ENCODE measurements around the gene PNPLA7.
"Not testable (repeated sequence)": the region's sequence is repeated elsewhere in the genome, so short reads cannot be mapped to it uniquely, and the experiment has no call there.

The PNPLA7 gene

DNA sequence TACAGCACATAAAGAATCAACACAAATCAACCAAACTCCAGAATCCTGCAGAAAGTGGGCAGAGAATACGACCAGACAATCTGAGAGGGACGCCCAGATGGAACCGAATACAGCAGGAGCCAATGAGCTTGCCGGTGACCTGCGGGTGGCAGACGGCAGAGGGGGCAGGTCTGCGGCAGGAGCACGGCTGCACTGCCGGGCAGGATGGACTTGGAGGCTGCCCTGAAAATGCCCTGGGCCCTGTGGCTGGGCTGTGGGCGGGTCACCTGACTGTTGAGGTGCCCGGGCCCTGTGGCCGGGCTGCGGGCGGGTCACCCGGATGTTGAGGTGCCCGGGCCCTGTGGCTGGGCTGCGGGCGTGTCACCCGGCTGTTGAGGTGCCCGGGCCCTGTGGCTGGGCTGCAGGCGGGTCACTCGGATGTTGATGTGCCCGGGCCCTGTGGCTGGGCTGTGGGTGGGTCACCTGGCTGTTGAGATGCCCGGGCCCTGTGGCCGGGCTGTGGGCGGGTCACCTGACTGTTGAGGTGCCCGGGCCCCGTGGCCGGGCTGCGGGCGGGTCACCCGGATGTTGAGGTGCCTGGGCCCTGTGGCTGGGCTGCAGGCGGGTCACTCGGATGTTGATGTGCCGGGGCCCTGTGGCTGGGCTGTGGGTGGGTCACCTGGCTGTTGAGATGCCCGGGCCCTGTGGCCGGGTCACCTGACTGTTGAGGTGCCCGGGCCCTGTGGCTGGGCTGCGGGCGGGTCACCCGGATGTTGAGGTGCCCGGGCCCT lies 36.2 kb downstream of the PNPLA7 start:
- DNase-seq (ENCODE audit: low read depth in 2 of 2): not testable (repeated sequence)

DNA sequence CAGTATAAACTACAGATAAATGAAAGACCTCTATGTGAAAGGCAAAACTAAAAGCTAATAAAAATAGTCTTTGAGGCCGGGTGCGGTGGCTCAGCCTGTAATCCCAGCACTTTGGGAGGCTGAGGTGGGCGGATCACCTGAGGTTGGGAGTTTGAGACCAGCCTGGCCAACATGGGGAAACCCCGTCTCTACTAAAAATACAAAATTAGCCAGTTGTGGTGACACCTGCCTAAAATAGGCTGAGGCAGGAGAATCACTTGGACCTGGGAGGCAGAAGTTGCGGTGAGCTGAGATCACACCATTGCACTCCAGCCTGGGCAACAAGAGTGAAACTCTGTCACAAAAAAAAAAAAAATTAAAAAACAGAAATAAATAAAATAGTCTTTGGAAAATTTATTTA lies 37.1 kb downstream of the PNPLA7 start:
- not testable (repeated sequence) for DNase-seq (ENCODE audit: low read depth in 2 of 2)

- no peak for DNase-seq (ENCODE audit: low read depth in 2 of 2)
These were observed 38.3 kb downstream of the PNPLA7 start for GRCh38 chr9:137511758-137512463.

DNA sequence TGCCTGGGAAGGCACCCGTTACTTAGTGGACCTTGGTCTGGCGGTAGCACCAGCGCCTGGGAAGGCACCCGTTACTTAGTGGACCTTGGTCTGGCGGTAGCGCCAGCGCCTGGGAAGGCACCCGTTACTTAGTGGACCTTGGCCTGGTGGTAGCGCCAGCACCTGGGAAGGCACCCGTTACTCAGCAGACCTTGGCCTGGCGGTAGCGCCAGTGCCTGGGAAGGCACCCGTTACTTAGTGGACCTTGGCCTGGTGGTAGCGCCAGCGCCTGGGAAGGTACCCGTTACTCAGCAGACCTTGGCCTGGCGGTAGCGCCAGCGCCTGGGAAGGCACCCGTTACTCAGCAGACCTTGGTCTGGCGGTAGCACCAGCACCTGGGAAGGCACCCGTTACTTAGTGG lies 39.1 kb downstream of the PNPLA7 start:
- DNase-seq (ENCODE audit: low read depth in 2 of 2): not testable (repeated sequence)

- no peak for DNase-seq (ENCODE audit: low read depth in 2 of 2)
These were observed 41.0 kb downstream of the PNPLA7 start for GRCh38 chr9:137509198-137509597.

DNA sequence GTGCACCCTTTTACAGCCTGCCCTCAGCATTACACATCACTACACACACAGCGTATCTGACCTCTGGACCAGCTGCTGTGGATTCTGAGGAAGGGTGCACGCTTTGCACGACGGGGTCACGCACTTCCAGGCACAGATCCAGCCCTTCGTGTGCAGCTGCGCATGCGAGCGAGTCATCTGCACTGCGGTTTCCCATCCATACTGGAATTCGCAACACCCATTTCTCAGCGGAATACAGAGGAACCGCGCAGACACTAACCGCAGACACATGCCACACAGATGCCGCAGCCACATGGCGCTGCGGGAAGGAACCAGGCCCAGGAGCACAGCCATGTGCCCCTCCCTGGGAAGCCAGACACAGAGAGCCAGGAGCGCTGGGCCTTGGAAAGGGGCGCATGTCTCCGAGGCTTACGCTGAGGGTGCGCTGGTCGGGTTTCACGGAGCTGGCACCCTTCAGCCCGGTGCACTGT lies 43.5 kb downstream of the PNPLA7 start:
- no peak for DNase-seq (ENCODE audit: low read depth in 2 of 2)

DNA sequence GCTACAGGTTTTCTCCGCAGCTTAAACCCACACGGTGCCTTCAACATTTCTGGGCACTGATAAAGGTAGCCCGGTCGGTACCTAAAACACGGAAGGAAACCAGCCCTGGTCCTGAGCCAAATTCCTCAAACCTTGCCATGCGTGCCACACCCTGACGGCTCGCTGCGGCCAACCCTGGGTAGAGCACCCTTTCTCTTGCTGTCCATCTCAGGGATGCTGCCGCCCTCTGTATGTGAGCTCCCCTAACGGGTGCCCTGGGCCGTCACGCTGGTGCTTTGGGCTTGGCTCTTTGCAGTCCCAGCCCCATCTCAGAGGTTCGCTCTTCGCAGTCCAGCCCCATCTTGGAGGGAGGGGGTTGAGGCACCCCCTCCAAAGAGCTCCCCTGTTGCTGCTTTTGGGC lies 43.9 kb downstream of the PNPLA7 start:
- no peak for DNase-seq (ENCODE audit: low read depth in 2 of 2)

- DNase-seq (ENCODE audit: low read depth in 2 of 2): no peak
These were observed 44.6 kb downstream of the PNPLA7 start for GRCh38 chr9:137505421-137506140.

DNA sequence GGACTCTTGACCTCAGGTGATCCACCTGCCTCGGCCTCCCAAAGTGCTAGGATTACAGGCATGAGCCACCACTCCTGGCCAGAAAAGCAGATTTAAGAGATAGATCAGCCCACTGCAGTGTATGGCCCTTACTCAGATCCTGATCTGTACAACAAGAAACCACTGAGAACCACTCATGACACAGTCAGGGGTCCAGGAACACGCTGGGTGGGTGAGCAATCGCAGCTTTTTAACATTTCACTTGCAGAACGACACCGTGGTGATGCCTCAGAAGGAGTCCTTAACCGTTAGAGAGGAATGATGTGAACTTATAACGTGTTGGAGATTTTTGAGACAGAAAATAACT lies 45.8 kb downstream of the PNPLA7 start:
- DNase-seq (ENCODE audit: low read depth in 2 of 2): no peak

GRCh38 chr9:137502008-137502911 lies 47.9 kb downstream of the PNPLA7 start:
- DNase-seq (ENCODE audit: low read depth in 2 of 2): no peak

- no peak for DNase-seq (ENCODE audit: low read depth in 2 of 2)
These were observed 48.7 kb downstream of the PNPLA7 start for GRCh38 chr9:137501457-137501856.

GRCh38 chr9:137500666-137501397 lies 49.4 kb downstream of the PNPLA7 start:
- no peak for DNase-seq (ENCODE audit: low read depth in 2 of 2)

DNA sequence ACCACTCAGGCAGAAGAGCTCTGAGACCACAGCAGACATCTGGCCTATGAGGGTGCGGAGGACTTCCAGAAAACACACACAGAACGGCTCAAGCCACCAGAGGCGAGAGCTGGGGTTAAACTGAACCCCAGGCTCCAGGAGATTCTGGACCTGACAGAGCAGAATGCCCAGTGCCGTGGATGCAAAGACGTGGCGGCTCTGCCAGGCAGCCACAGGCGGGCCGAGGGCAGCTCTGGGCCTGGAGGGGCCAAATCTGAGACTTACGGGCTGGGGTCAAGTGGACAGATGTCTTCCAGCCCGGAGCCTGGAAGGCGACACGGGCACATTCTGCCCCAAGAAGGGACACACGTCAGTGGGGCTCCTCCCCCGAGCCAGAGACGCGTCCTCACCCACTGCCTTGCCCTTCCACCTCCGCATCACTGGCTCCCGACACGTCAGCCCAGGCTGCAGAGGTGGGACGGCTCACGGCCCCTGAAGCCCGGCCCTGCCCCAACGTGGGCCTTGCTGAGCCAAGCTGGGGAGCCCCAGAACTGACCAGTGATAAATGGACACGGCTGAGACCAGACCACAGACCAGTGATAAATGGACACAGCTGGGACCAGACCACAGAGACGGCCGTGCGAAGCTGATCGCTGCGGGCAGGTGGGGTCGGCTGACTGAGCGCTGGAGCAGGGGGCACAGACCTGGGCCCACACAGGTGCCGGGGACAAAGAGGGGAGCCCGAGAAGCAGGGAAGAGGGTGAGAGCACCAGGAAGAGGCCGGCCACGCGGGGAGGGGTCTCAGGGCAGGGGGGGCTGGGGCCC lies 50.1 kb downstream of the PNPLA7 start:
- no peak for DNase-seq (ENCODE audit: low read depth in 2 of 2)

DNA sequence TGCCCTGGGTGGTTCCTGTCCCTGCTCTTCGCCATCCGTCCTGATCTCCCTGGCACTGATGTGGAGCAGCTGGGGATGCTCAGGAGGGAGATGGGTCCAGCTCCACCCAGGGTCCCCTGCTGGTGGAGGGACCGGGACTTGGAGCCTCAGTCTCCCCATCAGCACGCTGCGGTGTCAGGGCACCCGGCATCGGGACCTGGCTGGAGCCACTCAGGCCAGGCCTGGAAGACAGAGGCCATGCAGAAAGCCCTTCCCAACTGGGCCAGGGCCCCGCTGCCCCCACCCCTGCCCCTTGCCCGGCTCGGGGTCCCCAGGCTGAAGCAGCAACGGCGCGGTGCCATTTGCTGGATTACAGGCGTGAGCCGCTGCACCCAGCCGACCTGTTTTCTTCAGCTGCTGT lies 50.8 kb downstream of the PNPLA7 start:
- DNase-seq (ENCODE audit: low read depth in 2 of 2): no peak

DNA sequence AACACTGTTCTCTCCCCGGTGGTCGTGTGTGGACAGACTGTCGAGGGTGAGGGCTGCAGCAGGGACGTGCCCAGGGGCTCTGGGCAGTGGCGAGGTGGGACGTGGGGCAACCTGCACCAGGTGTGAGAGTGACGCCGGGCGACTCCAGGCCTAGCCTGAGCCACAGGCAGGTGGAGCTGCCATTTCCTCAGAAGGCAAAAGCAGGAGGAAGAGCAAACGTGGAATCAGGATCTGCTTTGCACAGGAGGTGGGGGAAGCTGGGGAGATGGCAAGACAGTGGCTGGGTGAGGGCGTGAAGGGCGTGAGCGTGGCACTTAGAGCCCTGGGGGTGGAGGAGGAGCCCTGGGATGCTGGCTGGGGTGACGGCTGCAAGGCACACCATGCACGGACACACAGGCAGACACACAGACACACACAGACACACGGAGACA lies 51.5 kb downstream of the PNPLA7 start:
- no peak for DNase-seq (ENCODE audit: low read depth in 2 of 2)

GRCh38 chr9:137497921-137498719 lies 52.1 kb downstream of the PNPLA7 start:
- DNase-seq (ENCODE audit: low read depth in 2 of 2): no peak

GRCh38 chr9:137496601-137497375 lies 53.4 kb downstream of the PNPLA7 start:
- no peak for DNase-seq (ENCODE audit: low read depth in 2 of 2)

All from stimulated activated CD4-positive, alpha-beta T cell treated with anti-CD3 and anti-CD28 coated beads, Interleukin-12 subunit alpha, Interleukin-12 subunit beta, amount 100 ng/mL, for 24 hours (primary cell).